ENCODE measurements around the gene MASP2. TPM values are rescaled to one million over a fixed set of nuclear protein-coding genes. Genes with fewer than 3 reads are reported as not detected.

The MASP2 gene
- total and polyA plus RNA-seq, 9 of the 15 experiments (the other 6 are each of a cell fraction or from before 2014, with no cell fraction given): 0.01 to 0.23 (median 0.06) TPM; not detected in 3

- Histone ChIP-seq H3K9me1 (ENCODE audit: control insufficient read depth, insufficient read depth, low read length) (no peaks in the 10 kb centered on the region), H3K9me3 (replicated peaks; ENCODE audit: control insufficient read depth, insufficient read depth, low read depth, low read length) (no peaks in the 10 kb centered on the region), H3K4me3 (no peak overlapping the region), H3K27ac (ENCODE audit: extremely low read depth, low read depth, low read length) (no peak overlapping the region), H3K27me3 (ENCODE audit: control insufficient read depth in 2 of 2, insufficient read depth in 2 of 2, low read length in 2 of 2) (peaks cover 0 to 8% of the 10 kb centered on the region in 2 experiments; a peak in 2 of 5 replicates), H3K9ac (ENCODE audit: insufficient read depth in 1 of 2, low read depth in 2 of 2, low read length in 2 of 2) (no peak overlapping the region), H3K4me2 (ENCODE audit: insufficient read depth, low read length) (no peak overlapping the region), H2AFZ (ENCODE audit: low read depth, low read length) (no peak overlapping the region), H3K79me2 (ENCODE audit: control insufficient read depth, insufficient read depth, low read length) (no peaks in the 10 kb centered on the region), H3K36me3 (ENCODE audit: control insufficient read depth, insufficient read depth, low read length) (no peaks in the 10 kb centered on the region), H4K20me1 (replicated peaks; ENCODE audit: control insufficient read depth, insufficient read depth, low read length) (no peaks in the 10 kb centered on the region), H3K4me1 (replicated peaks in 1 of 2; ENCODE audit: control insufficient read depth in 2 of 2, insufficient read depth in 2 of 2, low read length in 2 of 2) (peaks cover 0 to 15% of the 10 kb centered on the region in 2 experiments; a peak in 2 of 5 replicates)
- no peak for DNase-seq (ENCODE audit: extremely low read depth in 1 of 4, low spot score in 3 of 4)
- FAIRE-seq: no peak
- intact Hi-C loops (cut with micrococcal nuclease) (no loop called here), in situ Hi-C loops (cut with MboI) (no loop called here)
- TF ChIP-seq GTF2E2 (tag; IDR thresholded peaks at IDR 0.05) (no peak), SRSF9 (IDR thresholded peaks at IDR 0.05; ENCODE audit: borderline replicate concordance, low read depth, low read length) (no peak), ZNF77 (CRISPR knock-in tag; IDR thresholded peaks at IDR 0.05) (no peak), ZNF174 (CRISPR knock-in tag; IDR thresholded peaks at IDR 0.05) (no peak), NCOA6 (IDR thresholded peaks at IDR 0.05) (no peak), ZSCAN32 (CRISPR knock-in tag; IDR thresholded peaks at IDR 0.05) (no peak), ETV6 (IDR thresholded peaks at IDR 0.05; ENCODE audit: borderline replicate concordance in 1 of 2, low read depth in 2 of 2, low read length in 1 of 2) (no peak), ETV6 (CRISPR knock-in tag; IDR thresholded peaks at IDR 0.05; ENCODE audit: borderline replicate concordance) (no peak), PRMT5 (CRISPR knock-in tag; IDR thresholded peaks at IDR 0.05) (no peak), HLTF (IDR thresholded peaks at IDR 0.05) (no peak), BCOR (IDR thresholded peaks at IDR 0.05) (no peak), ZNF212 (CRISPR knock-in tag; IDR thresholded peaks at IDR 0.05) (no peak), DNMT1 (IDR thresholded peaks at IDR 0.05) (no peak), STAT5B (CRISPR knock-in tag; IDR thresholded peaks at IDR 0.05) (no peak), E2F8 (IDR thresholded peaks at IDR 0.05; ENCODE audit: low read depth, partially characterized antibody) (no peak), ZBTB49 (CRISPR knock-in tag; IDR thresholded peaks at IDR 0.05; ENCODE audit: borderline replicate concordance) (no peak), AFF1 (IDR thresholded peaks at IDR 0.05; ENCODE audit: low read depth in 1 of 2, partially characterized antibody in 2 of 2) (no peak)
- ChIA-PET CTCF (ENCODE audit: low intra/inter-chr PET ratio) (no interaction called here), POLR2A (no interaction called here)
- BruUV-seq (replicated peaks): no TSS peak
- no peak for ATAC-seq
Observed at GRCh38 chr1:11041048-11041447, 6.0 kb downstream of the MASP2 start.
